Ishikawa (cell line): ENCODE measurements around the gene RAPGEF2.

Experiments used
- CEBPB ChIP-seq: IDR thresholded peaks from 2 replicates; pipeline ENCODE4 v1.6.1; 2012
- CREB1 ChIP-seq: IDR thresholded peaks from 2 replicates; pipeline ENCODE4 v1.6.1; 2012; ENCODE audit warnings: low read depth
- EGR1 ChIP-seq: IDR thresholded peaks from 2 replicates; pipeline ENCODE4 v1.6.1; 2012
- EP300 ChIP-seq: IDR thresholded peaks from 2 replicates; pipeline ENCODE4 v1.6.1; 2012; ENCODE audit warnings: borderline replicate concordance
- FOXM1 ChIP-seq: IDR thresholded peaks from 2 replicates; pipeline ENCODE4 v1.6.1; 2012; ENCODE audit warnings: low read depth, borderline replicate concordance
- NFIC ChIP-seq: IDR thresholded peaks from 2 replicates; pipeline ENCODE4 v1.6.1; 2012
- RAD21 ChIP-seq: IDR thresholded peaks from 2 replicates; pipeline ENCODE4 v1.6.1; 2012; ENCODE audit warnings: low read depth
- TAF1 ChIP-seq: IDR thresholded peaks from 2 replicates; pipeline ENCODE4 v1.6.1; 2012; ENCODE audit warnings: low read depth, mild to moderate bottlenecking
- TCF12 ChIP-seq: IDR thresholded peaks from 2 replicates; pipeline ENCODE4 v1.6.1; 2012; ENCODE audit warnings: low read depth
- TEAD4 ChIP-seq: IDR thresholded peaks from 2 replicates; pipeline ENCODE4 v1.6.1; 2012
- YY1 ChIP-seq: IDR thresholded peaks from 2 replicates; pipeline ENCODE4 v1.6.1; 2012; ENCODE audit warnings: low read depth
- ZBTB7A ChIP-seq: IDR thresholded peaks from 2 replicates; pipeline ENCODE4 v1.6.1; 2012; ENCODE audit warnings: low read depth
- TF ChIP-seq, protein P1 (sequence below): IDR thresholded peaks from 2 replicates; pipeline ENCODE4 v1.6.1; 2012; ENCODE audit warnings: low read depth, mild to moderate bottlenecking
- TF ChIP-seq, protein P2 (sequence below): IDR thresholded peaks from 2 replicates; pipeline ENCODE4 v1.6.1; 2012
- TF ChIP-seq, protein P3 (sequence below): IDR thresholded peaks from 2 replicates; pipeline ENCODE4 v1.6.1; 2012

RAPGEF2 gene

DNA sequence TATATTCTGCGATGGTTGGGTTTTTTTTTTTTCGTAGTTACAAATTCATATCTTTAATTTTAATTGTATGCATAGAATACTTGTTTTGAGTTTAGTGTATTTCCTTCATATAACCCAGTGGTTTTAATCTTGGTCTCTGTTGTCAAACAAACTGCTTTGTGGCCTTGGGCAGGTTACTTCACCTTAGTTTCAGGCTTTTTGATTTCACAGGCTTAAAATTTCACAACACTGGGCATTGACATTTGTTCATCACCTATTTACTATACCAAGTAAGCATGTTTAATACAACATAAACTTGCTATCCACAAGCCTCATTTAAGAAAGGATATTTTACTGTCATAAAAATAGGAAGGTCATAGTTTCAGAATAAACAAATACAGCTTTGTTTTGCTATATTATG, 14.7 kb downstream of the RAPGEF2 start:
- TF ChIP-seq, protein P1, sequence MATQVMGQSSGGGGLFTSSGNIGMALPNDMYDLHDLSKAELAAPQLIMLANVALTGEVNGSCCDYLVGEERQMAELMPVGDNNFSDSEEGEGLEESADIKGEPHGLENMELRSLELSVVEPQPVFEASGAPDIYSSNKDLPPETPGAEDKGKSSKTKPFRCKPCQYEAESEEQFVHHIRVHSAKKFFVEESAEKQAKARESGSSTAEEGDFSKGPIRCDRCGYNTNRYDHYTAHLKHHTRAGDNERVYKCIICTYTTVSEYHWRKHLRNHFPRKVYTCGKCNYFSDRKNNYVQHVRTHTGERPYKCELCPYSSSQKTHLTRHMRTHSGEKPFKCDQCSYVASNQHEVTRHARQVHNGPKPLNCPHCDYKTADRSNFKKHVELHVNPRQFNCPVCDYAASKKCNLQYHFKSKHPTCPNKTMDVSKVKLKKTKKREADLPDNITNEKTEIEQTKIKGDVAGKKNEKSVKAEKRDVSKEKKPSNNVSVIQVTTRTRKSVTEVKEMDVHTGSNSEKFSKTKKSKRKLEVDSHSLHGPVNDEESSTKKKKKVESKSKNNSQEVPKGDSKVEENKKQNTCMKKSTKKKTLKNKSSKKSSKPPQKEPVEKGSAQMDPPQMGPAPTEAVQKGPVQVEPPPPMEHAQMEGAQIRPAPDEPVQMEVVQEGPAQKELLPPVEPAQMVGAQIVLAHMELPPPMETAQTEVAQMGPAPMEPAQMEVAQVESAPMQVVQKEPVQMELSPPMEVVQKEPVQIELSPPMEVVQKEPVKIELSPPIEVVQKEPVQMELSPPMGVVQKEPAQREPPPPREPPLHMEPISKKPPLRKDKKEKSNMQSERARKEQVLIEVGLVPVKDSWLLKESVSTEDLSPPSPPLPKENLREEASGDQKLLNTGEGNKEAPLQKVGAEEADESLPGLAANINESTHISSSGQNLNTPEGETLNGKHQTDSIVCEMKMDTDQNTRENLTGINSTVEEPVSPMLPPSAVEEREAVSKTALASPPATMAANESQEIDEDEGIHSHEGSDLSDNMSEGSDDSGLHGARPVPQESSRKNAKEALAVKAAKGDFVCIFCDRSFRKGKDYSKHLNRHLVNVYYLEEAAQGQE = no peak
- TF ChIP-seq, protein P2, sequence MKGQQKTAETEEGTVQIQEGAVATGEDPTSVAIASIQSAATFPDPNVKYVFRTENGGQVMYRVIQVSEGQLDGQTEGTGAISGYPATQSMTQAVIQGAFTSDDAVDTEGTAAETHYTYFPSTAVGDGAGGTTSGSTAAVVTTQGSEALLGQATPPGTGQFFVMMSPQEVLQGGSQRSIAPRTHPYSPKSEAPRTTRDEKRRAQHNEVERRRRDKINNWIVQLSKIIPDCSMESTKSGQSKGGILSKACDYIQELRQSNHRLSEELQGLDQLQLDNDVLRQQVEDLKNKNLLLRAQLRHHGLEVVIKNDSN = no peak
- TF ChIP-seq EGR1 (no peak), CEBPB (no peak)
- TF ChIP-seq, protein P3, sequence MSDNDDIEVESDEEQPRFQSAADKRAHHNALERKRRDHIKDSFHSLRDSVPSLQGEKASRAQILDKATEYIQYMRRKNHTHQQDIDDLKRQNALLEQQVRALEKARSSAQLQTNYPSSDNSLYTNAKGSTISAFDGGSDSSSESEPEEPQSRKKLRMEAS = no peak

DNA sequence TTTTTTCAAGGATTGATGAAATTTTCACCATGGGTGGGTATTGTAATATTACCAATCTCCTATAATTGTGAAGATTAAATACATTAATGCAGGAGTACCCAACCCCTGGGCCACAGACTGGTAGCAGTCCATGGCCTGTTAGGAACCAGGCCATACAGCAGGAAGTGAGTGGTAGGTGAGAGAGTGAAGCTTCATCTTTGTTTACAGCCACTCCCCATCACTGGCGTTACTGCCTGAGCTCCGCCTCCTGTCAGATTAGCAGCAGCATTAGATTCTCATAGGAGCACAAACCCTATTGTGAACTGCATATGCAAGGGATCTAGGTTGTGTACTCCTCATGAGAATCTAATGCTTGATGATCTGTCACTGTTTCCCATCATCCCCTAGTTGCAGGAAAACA, 15.1 kb downstream of the RAPGEF2 start:
- TF ChIP-seq CEBPB (no peak), FOXM1 (no peak), EGR1 (no peak), TAF1 (no peak)
- TF ChIP-seq, protein P3 = no peak

DNA sequence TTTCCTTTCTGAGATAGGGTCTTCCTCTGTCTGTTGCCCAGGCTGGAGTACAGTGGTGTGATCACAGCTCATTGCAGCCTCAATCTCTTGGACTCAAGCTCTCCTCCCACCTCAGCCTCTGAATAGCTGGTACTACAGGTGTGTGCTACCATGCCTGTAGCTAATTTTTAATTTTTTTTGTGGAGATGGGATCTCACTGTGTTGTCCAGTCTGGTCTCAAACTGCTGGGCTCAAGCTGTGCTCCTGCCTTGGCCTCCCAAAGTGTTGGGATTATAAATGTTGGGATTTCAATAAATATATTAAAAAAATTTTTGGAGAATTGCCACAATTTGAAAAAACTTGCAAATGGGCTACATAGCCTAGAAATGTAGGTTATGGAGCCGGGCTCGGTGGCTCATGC, 18.5 kb downstream of the RAPGEF2 start:
- no peak for TF ChIP-seq EP300
- TF ChIP-seq CREB1 = no peak
- no peak for TF ChIP-seq FOXM1
- no peak for TF ChIP-seq ZBTB7A
- TF ChIP-seq, protein P2 = no peak
- no peak for TF ChIP-seq TAF1
- no peak for TF ChIP-seq TCF12
- TF ChIP-seq, protein P1 = no peak
- TF ChIP-seq EGR1 = no peak
- TF ChIP-seq YY1 = no peak
- TF ChIP-seq CEBPB = no peak
- no peak for TF ChIP-seq NFIC
- TF ChIP-seq, protein P3 = no peak
- no peak for TF ChIP-seq RAD21
- no peak for TF ChIP-seq TEAD4

DNA sequence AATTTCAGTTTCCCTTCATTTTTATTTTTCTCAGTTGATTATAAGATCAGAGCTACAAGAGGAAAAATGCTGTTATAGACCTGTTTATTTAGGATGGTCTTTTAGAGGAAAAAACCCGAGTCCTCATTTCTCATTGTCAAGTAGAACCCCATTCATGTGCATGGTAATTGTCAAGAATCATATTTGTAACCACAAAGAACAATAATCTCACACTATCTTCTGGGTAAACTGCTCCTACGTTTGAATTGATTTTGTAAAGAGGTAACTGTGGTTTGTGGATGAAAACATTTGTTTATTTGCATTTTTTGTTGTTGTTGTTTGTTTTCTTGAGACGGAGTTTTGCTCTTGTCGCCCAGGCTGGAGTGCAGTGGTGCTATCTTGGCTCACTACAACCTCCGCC, 23.8 kb downstream of the RAPGEF2 start:
- TF ChIP-seq FOXM1 (no peak), YY1 (no peak), TEAD4 (no peak), EGR1 (no peak), TCF12 (no peak), NFIC (no peak), CEBPB (no peak), TAF1 (no peak), ZBTB7A (no peak), CREB1 (no peak), EP300 (no peak), RAD21 (no peak)
- TF ChIP-seq, protein P1 = no peak
- TF ChIP-seq, protein P2 = no peak
- TF ChIP-seq, protein P3 = no peak
